NCI-H2196 treated with DMSO at 0.1 percent for 48 hours (cell line): Measurements from ENCODE around the gene KNCN.

Source experiments
- DNase-seq: peaks from one replicate; lab custom pipeline; 2025; ENCODE audit not compliant: unreplicated experiment; lab: John Stamatoyannopoulos, UW

KNCN gene

DNA sequence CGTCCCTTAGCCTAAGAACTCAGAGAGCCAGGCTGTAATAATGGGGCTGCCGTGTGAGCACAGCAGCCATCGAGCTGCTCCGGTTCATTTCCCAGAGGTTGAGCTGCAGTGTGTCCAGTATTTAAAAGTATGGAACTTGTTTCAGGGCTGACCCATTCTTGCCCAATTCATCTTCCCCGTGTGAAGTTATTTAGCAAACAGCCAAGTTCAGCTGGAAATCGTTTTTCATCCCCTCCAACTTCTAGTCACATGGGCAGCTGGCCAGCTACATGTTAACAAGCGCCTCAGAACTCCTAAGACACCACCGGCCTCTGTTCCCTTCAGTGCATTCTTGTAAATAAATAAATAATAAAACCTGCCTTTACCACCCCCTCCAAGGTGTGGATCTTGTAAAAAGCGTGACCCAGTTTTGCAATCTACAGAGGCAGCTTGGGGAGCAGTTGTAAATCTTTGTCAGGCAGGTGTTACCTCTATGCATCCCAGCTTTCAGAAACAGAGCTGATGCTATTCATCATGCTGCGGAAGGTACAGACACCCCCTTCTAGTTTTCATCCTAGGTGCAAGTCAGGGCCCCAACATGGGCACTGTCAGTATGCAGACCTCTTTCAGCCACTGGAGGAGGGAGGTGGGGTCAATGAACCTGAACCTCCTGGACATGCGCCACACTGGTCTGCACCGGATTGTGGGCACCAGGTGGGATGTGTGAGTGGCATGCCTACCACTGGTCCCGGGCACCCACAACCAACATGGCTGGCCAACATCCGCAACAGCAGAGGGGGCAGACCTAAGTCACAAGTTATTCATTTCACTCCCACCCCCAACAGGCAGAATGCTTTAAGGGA is 18.7 kb upstream of the KNCN start:
- no peak for DNase-seq

DNA sequence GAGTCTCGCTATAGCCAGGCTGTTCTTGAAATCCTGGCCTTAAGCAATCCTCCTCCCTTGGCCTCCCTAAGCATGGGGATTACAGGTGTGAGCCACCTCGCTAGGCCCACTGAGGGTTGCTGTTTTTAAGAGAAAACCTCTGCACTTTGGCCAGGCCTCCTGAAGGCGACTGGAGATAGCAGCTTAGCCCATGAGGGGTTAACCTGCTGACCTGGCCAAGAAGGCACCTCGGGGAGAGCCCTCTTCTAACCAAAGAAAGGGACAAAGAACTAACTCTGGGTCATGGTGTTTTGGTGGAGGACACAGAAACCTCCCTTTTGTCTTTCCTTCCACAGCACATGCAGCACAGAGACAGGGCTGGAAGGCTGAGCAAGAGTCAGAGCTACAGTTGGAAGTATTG is 17.7 kb upstream of the KNCN start:
- no peak for DNase-seq

DNA sequence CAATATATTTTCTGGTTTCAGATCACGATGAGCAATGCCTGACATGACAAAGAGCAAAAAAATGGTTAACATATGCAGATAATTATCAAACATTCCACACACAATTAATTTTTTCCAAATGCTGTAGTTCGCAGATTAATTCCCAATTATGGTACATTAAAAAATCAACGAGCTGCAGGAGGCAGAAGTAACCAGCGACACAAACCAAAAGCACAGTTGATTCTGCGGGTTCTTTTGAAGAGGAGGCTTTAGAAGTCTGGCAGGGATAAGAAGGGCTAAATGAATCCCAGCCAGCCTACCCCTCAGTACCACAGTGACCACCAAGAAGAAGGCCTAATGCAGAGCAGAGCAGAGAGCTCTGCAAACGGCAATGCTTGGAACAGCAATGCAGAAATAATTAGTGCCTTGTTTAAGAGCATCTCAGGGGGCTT is 17.0 kb upstream of the KNCN start:
- DNase-seq: no peak

- DNase-seq: no peak
Measured at GRCh38 chr1:46563341-46563740, 11.9 kb upstream of the KNCN start.

DNA sequence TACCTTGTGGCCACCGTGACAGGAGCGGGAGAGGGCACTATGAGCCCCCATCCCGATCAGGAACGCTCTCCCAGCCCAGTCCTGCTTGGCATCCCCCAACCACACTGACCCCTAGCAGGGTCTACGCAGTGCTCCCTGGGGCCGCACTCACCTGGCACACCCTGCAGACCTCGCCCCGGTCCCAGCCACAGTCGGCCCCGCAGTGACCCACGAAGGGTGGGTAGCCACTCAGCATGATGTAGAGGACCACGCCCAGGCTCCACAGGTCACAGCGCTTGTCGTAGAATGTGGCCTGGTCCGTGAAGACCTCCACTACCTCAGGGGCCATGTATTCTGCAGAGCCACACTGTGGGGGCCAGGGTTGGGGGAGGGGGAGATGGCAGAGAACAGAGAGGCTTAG is 11.1 kb upstream of the KNCN start:
- no peak for DNase-seq

DNA sequence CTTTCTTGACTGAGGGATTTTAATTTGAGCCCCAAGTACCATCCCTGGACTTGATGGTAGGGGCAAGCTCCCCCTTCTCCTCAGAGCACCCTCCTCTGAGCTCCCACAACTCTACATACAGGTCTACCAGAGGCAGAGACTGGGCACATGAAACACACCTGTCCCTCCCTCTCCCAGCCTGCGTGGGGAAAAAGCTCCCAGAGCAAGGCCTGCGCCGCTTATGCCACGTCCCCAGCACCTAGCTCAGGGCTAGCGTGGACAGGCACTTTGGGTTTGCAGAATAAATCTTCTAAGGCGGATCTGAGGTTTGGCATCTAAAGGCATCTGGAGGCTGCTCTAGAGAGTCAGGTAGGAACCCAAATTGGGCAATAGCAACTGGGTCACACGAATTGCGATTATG is 7.5 kb upstream of the KNCN start:
- no peak for DNase-seq

DNA sequence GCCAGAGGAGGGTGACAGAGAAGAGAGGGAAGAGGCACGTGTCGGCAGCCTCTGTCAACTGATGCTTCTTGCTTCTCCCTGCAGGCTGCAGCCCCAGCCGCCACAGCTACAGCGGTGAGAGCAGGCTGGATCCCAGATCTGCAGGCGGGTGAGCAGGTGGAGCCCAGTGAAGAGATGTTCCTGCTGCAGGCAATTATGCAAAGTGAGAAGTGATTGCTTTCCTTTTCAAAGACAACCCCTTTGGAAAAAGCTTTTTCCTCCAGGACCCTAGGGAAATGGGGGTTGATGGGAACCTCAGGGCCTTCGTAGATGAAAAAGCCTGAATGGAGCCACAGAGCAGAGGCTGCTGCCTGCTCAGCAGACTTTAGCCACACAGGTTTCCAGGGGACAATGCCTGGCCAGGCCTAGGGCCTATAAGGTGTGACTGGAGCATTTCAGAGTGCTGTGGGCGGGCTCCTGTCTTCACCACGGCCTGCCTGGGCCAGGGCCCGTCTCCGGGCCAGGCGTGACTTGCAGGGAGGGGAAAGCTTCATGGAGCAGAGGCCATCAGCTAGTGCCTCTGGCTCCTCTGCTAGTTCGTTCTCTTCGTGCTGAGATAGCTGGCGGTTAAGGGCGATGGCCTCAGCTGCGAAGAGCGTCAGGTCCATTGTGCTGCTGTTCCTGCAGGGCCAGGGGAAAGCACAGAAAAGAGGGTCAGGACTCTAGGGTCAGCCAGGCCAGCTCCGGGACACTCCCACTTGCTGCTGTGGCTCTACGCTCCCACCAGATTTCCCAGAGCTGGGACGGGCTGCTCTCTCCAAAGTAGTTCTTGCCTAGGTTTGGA is 6.9 kb upstream of the KNCN start:
- no peak for DNase-seq

GRCh38 chr1:46557403-46557802 is 6.0 kb upstream of the KNCN start:
- DNase-seq: no peak

DNA sequence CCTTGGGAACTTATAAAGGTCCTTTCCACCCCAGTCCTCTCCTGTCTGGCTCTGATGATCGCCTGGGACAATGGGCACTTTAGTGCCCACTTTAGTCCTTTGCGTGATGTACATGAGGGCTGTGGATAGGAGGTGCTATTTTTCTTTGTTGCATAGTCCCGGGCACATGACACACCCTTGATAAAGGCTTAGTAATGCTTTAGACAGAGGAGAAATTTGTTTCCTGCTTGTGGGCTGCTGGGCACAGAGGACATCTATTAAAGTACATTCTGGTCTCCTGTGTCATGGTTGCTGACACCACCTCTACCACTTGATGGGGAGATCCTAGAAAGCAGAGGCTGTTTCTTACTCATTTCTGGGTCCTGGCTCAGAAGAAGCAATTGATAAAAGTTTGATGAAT is 5.4 kb upstream of the KNCN start:
- DNase-seq: no peak

DNA sequence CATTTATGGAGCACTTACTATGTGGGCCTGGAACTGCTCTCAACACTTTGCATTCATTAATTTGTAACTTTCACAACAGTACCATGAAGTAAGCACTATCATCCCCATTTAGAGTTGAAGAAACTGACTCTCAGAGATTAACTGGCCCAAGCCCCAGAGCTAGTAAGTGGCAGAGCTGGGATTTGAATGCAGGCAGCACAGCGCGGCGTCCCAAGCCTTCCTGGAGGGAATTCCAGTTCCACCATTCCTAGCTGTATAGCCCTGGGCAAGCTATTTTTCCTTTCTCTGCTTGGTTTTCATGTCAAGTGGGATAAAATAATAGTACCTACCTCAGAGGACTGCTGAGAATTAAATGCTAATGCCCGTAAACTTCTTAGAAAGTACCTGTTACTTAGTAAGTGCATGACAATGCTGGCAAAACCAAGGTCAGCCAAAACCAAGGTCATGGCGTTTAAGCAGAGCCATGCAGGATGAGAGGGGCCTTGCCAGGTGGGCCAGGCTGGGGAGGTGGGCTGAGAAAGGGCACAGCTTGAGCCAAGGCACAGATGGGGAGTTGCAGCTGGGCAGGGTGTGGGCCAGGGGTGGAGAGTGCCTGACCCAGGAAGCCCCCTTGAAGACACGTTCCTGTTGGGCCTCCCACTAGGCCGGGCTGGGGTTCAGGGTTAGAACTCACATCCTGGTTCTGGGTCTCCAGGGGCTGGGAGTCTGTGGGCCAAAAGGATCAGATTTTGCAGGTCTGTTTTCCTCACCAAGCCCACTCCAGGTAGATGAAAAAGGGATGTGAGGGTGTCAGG is 4.6 kb upstream of the KNCN start:
- DNase-seq: no peak

DNA sequence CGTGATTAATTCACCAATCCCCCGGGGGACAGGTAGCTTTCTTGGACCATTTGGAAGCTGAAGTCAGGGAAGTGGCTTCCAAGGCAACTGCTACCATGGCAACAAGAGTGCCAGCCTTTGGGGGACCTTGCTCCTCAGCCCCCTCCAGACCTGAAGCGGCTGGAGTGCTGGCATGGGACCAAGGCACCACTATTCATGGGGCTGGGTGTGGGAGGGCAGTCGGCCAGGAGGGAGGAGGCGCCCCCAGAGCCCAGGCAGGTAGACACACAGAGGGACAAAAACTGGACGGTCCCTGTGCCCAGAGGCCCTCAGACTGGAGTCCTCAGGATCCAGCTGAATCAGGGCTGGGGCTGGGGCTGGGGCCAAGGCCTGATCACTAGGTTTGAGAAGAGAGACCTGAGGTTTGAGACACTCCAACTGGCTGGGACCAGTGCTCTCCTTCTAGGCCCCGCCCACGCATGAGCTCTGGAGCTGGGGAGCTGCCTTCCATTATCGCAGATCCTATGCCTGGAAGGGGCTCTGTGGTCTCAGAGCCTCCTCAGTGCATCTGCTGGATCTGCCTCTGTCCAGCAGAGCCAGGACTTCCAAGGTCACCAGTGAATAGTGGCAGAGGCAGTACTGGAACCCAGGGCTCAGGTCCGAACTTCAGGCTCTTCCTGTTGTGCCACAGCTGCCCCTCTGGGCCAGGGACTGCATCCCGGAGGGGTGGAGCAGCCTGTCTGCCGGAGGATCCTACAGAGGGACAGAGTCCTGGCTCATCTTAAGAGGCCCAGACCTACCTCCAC is 3.3 kb upstream of the KNCN start:
- no peak for DNase-seq

DNA sequence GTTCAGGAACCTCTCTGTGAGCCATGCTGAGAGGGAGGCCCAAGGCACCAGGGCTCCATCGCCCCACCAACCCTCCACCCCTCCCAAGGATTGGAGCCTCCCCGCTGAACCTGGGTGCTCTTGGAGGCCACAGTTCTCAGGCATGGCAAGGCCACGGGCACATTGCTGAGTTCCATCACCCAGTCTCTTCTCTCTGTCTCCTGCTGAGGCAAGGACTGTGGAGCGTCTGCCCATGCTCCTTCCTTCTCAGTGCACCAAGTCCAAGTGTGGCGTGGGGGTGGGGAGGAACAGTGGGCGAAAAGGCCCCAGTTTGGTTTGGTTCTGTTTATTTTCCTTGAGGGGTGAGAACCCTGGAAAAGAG is 2.8 kb upstream of the KNCN start:
- DNase-seq: no peak

DNA sequence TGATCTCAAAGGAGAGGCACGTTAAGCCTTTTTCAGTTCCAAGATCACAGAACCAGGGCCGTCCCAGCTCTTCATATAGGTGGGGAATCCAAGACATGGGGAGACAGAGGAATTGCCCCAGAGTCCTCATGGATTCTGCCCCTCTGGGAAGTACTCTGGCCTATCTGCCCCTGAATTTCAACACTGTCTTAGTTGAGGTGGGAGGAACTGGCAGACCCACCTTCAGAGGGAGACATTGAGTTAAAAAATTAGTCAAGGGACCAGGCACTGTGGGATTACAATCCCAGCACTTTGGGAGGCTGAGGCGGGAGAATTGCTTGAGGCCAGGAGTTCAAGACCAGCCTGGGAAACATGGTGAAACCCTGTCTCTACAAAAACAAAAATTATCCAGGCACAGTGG is 2.1 kb upstream of the KNCN start:
- DNase-seq: no peak

- DNase-seq: no peak
Measured at GRCh38 chr1:46552357-46553237, 1.1 kb upstream of the KNCN start.

GRCh38 chr1:46550751-46551231 is 656 bp downstream of the KNCN start:
- DNase-seq: no peak

DNA sequence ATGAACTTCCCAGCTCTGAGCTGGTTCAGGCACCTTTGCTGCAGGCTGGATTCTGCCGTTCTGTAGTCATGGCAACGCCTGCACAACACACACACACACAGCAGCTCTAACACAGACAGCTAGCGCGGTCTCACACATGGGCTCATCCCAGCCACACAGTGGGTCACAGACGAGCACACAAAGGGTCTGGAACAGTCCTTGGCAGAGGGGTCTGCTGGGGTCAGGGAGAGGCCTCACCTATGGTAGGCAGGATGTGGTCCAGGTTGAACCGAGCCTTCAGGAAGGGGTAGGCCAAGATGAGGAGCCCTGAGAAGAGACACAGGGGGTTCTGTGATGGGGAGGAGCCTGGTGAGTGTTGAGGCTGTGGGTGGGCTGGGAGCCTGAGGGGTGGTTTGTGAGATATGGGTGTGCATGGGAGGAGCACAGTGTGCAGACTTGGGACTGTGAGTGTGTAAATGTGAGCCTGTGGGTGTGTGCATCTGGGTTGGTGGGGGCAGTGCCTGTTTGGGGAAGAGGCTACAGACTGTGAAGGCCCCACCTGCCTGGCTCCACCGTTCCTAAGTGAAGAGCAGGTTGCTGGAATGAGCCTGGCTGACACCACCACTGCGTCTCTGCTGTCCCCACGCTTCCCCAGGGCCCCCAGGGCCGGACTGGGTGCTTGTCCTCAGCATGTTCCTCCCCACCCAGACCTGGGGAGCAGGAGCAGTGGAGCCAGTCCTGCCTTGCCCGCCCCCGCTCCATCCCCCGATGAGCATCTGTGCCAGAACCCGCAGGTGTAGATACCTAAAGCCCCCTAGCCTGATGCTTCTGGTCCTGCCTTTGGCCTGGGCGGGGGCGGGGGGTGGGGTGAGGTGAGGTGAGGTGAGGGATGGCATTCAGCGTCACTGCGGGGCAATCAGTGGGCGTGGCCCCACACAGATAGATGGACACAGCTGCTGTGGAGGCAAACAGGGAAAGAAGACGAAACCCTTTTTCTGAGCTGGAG is 1.5 kb downstream of the KNCN start:
- DNase-seq: peak; percentile 19

- no peak for DNase-seq
Measured at GRCh38 chr1:46547481-46548383, 3.7 kb downstream of the KNCN start.
